NCI-H748 treated with DMSO at 0.1 percent for 48 hours (cell line): ENCODE results near the gene SPRTN.
"Not testable (repeated sequence)": the region's sequence is repeated elsewhere in the genome, so short reads cannot be mapped to it uniquely, and the experiment has no call there.

Experiments
- DNase-seq: peaks from one replicate; lab custom pipeline; 2025; lab: John Stamatoyannopoulos, UW

The SPRTN gene

GRCh38 chr1:231337043-231337471, 1.0 kb upstream of the SPRTN start:
- DNase-seq: no peak

- DNase-seq: peak; percentile 89
These were observed 422 bp upstream of the SPRTN start, which contains the start of gene EXOC8 for GRCh38 chr1:231337472-231338269. Gene EXOC8, minus strand, starts transcription at chr1:231337852. Its CDS starts 107 bp downstream, at chr1:231337745.

- DNase-seq: no peak
These were observed 2.4 kb downstream of the SPRTN start for GRCh38 chr1:231340328-231341013.

- no peak for DNase-seq
These were observed 9.9 kb downstream of the SPRTN start for GRCh38 chr1:231347961-231348360.

- DNase-seq: no peak
These were observed 10.3 kb downstream of the SPRTN start for GRCh38 chr1:231348442-231348841.

GRCh38 chr1:231348856-231349255, 10.8 kb downstream of the SPRTN start:
- DNase-seq: not testable (repeated sequence)

GRCh38 chr1:231351816-231352215, 13.7 kb downstream of the SPRTN start:
- DNase-seq: no peak

- DNase-seq: no peak
These were observed 15.0 kb downstream of the SPRTN start for GRCh38 chr1:231353086-231353485.

- DNase-seq: no peak
These were observed 16.4 kb downstream of the SPRTN start for GRCh38 chr1:231354330-231355020.

- no peak for DNase-seq
These were observed 17.1 kb downstream of the SPRTN start for GRCh38 chr1:231355171-231355570.

GRCh38 chr1:231357187-231357772, 19.2 kb downstream of the SPRTN start:
- no peak for DNase-seq

- DNase-seq: peak; percentile 60
These were observed 19.8 kb downstream of the SPRTN start for GRCh38 chr1:231357831-231358354.

GRCh38 chr1:231359113-231359512, 21.0 kb downstream of the SPRTN start:
- no peak for DNase-seq

GRCh38 chr1:231362325-231362724, 24.2 kb downstream of the SPRTN start:
- DNase-seq: no peak

- DNase-seq: no peak
These were observed 25.5 kb downstream of the SPRTN start for GRCh38 chr1:231363624-231364023.

GRCh38 chr1:231364192-231364591, 26.1 kb downstream of the SPRTN start:
- DNase-seq: no peak

- DNase-seq: no peak
These were observed 31.2 kb downstream of the SPRTN start for GRCh38 chr1:231369282-231369681.

GRCh38 chr1:231372501-231372900, 34.4 kb downstream of the SPRTN start:
- DNase-seq: no peak

GRCh38 chr1:231374394-231374793, 36.3 kb downstream of the SPRTN start:
- no peak for DNase-seq

GRCh38 chr1:231376101-231376500, 38.0 kb downstream of the SPRTN start:
- DNase-seq: no peak

GRCh38 chr1:231376875-231377549, 38.9 kb downstream of the SPRTN start:
- no peak for DNase-seq
